Bronchial epithelial cell (primary cell): ENCODE data around the gene CCL15. TPM values are rescaled to one million over a fixed set of nuclear protein-coding genes. Genes with fewer than 3 reads are reported as not detected.

Experiments
- DNase-seq: peaks from one replicate; pipeline ENCODE4 v3.0.0-alpha.2; 2010; ENCODE audit warnings: low read depth
- FAIRE-seq: peaks from 2 replicates; lab custom pipeline; 2011; peaks lifted over from hg19 to GRCh38; lab: Jason Lieb, UNC
- H3K27me3 ChIP-seq: 2 replicates; pipeline ENCODE4 v1.5.1; 2011; ENCODE audit warnings: low read length; ENCODE audit not compliant: control insufficient read depth, insufficient read depth
- H3K36me3 ChIP-seq: 2 replicates; pipeline ENCODE4 v1.5.1; 2011; ENCODE audit warnings: low read length; ENCODE audit not compliant: control insufficient read depth, insufficient read depth
- H3K4me3 ChIP-seq: 2 replicates; pipeline ENCODE4 v1.5.1; 2011; ENCODE audit warnings: mild to moderate bottlenecking, low read depth, low read length, control low read depth
- CTCF ChIP-seq: IDR thresholded peaks from 2 replicates; pipeline ENCODE4 v1.5.1; 2011; ENCODE audit warnings: mild to moderate bottlenecking, moderate library complexity, low read length, control low read depth, inconsistent platforms; ENCODE audit not compliant: insufficient read depth, severe bottlenecking
- total RNA-seq: library from RNA; depleted of rRNA; stranded (reverse); fragments of >200 nt; gene quantifications from 2 replicates; pipeline ENCODE4 v1.2.1, GENCODE V29; 2014

Gene CCL15
- total RNA-seq, 1 donor from 2014 or later: not detected

- no peak for TF ChIP-seq CTCF
- FAIRE-seq (no peak), DNase-seq (no peak)
- H3K36me3 ChIP-seq: no peaks in the 10 kb centered on the region
- no peak overlapping the region for H3K4me3 ChIP-seq
- H3K27me3 ChIP-seq: no peaks in the 10 kb centered on the region
Measured at GRCh38 chr17:36030956-36031355, 29.6 kb upstream of the CCL15 start.

GRCh38 chr17:36027761-36028160 is 26.4 kb upstream of the CCL15 start:
- H3K4me3 ChIP-seq: no peak overlapping the region
- DNase-seq (no peak), FAIRE-seq (no peak)
- no peaks in the 10 kb centered on the region for H3K36me3 ChIP-seq
- H3K27me3 ChIP-seq: no peaks in the 10 kb centered on the region
- TF ChIP-seq CTCF: no peak

DNA sequence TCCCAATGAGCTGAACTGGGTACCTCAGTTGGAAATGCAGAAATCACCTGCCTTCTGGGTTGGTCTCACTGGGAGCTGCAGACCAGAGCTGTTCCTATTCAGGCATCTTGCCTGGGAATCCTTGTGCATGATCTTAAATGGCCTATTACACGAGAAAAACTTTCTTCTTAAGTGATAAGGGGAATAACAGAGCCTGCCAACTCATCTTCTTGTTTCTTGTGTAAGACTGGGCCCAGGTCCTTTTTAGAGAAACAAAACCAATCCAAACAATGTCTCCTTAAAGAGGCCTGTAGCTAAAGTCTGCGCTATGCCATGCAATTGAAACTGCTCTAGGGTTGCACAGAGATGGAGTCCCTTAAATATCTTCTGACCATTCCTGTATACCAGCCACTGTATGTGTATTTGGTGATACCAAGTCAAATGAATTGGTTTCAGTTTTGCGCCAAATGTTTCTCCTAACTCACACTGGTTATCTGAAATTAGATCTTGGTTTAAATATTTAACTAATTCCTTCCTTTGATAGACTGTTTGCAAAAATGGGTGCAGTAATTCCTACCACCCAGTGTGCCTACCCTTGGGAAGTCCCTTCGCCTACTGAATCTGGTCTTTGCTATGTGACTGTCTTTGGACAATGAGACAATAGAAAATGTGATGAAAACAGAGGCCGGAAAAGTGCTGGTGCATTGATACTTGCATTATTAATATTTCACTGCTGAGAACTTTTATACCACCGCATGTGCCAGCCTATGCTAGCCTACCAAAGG is 22.9 kb upstream of the CCL15 start:
- H3K4me3 ChIP-seq: no peak overlapping the region
- FAIRE-seq (no peak), DNase-seq (no peak)
- H3K36me3 ChIP-seq: no peaks in the 10 kb centered on the region
- no peaks in the 10 kb centered on the region for H3K27me3 ChIP-seq
- TF ChIP-seq CTCF: no peak

DNA sequence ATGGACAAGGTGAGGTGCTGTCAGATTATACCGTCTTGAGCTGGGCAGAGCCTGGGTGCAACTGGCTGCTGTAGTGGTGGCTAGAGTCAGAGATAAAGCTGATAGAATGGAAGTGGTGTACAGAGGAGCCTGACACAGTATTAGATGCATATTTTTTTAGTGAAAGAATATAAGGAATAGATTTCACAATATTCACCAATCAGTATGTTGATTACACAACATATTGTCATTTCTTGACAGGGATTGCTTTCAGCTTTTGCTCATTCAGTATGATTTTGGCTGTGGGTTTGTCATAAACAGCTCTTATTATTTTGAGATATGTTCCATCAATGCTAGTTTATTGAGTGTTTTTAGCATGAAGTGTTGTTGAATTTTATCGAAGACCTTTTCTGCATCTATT is 18.1 kb upstream of the CCL15 start:
- Histone ChIP-seq H3K27me3 (no peaks in the 10 kb centered on the region), H3K36me3 (no peaks in the 10 kb centered on the region), H3K4me3 (no peak overlapping the region)
- FAIRE-seq: no peak
- no peak for DNase-seq
- TF ChIP-seq CTCF: no peak

GRCh38 chr17:36017799-36018198 is 16.4 kb upstream of the CCL15 start, which contains the start of gene CCL23:
Gene CCL23, minus strand, starts transcription at chr17:36017972. Its CDS starts 75 bp downstream, at chr17:36017897.
- Histone ChIP-seq H3K36me3 (no peaks in the 10 kb centered on the region), H3K4me3 (no peak within 1 kb of the TSS), H3K27me3 (no peaks in the 10 kb centered on the region)
- no peak for TF ChIP-seq CTCF
- DNase-seq (no peak), FAIRE-seq (no peak)
